T-helper 2 cell (primary cell): ENCODE measurements around the gene FOXP1.

Source experiments
- DNase-seq, 5 experiments: peaks; one replicate each; pipeline versions ENCODE4 v3.0.0 to v3.0.0-alpha.2; 2012 to 2022

Gene FOXP1

GRCh38 chr3:71366988-71367604 is 216.4 kb downstream of the FOXP1 start:
- no peak for DNase-seq

GRCh38 chr3:71361334-71361890 is 222.1 kb downstream of the FOXP1 start:
- no peak for DNase-seq

GRCh38 chr3:71360764-71361163 is 222.8 kb downstream of the FOXP1 start:
- peak in 1 of 5 experiments; percentile 86 for DNase-seq

- peak in 1 of 5 experiments; percentile 75 for DNase-seq
Measured at GRCh38 chr3:71360180-71360579, 223.3 kb downstream of the FOXP1 start.

GRCh38 chr3:71358243-71358642 is 225.3 kb downstream of the FOXP1 start:
- DNase-seq = peak in 1 of 5 experiments; percentile 87

GRCh38 chr3:71356265-71356664 is 227.3 kb downstream of the FOXP1 start:
- DNase-seq = no peak

- DNase-seq = peak in 2 of 5 experiments; percentile 27 to 89
Measured at GRCh38 chr3:71355862-71356261, 227.7 kb downstream of the FOXP1 start.

- no peak for DNase-seq
Measured at GRCh38 chr3:71355037-71355436, 228.5 kb downstream of the FOXP1 start.

- no peak for DNase-seq
Measured at GRCh38 chr3:71351403-71352149, 232.0 kb downstream of the FOXP1 start.

GRCh38 chr3:71350998-71351397 is 232.5 kb downstream of the FOXP1 start:
- DNase-seq = no peak

GRCh38 chr3:71348831-71349230 is 234.7 kb downstream of the FOXP1 start:
- DNase-seq = no peak

- no peak for DNase-seq
Measured at GRCh38 chr3:71348001-71348632, 235.4 kb downstream of the FOXP1 start.

- no peak for DNase-seq
Measured at GRCh38 chr3:71346061-71346460, 237.5 kb downstream of the FOXP1 start.

GRCh38 chr3:71345429-71346040 is 238.0 kb downstream of the FOXP1 start:
- no peak for DNase-seq

GRCh38 chr3:71341721-71342120 is 241.8 kb downstream of the FOXP1 start:
- no peak for DNase-seq

- no peak for DNase-seq
Measured at GRCh38 chr3:71339049-71339448, 244.5 kb downstream of the FOXP1 start.

- DNase-seq = no peak
Measured at GRCh38 chr3:71332813-71333212, 250.7 kb downstream of the FOXP1 start.

GRCh38 chr3:71330909-71331308 is 252.6 kb downstream of the FOXP1 start:
- DNase-seq = no peak

GRCh38 chr3:71330505-71330904 is 253.0 kb downstream of the FOXP1 start:
- DNase-seq = no peak

GRCh38 chr3:71329817-71330216 is 253.7 kb downstream of the FOXP1 start:
- DNase-seq = no peak

- DNase-seq = no peak
Measured at GRCh38 chr3:71328926-71329325, 254.6 kb downstream of the FOXP1 start.

GRCh38 chr3:71327936-71328335 is 255.6 kb downstream of the FOXP1 start:
- no peak for DNase-seq

- no peak for DNase-seq
Measured at GRCh38 chr3:71325715-71326114, 257.8 kb downstream of the FOXP1 start.
